Trophoblast cell (in vitro differentiated cells and primary cell): ENCODE data around the gene RAB40A.
A peak's percentile ranks its signal among the peaks of the same experiment; 100 is the strongest.
"Not testable (repeated sequence)": the region's sequence is repeated elsewhere in the genome, so short reads cannot be mapped to it uniquely, and the experiment has no call there.

ENCODE experiments used
- DNase-seq, 2 donors: peaks; one replicate each; pipeline ENCODE4 v3.0.0-alpha.2; 2016
- H2AFZ ChIP-seq: 2 replicates; pipeline ENCODE4 v1.6.1; 2013; ENCODE audit warnings: low read length, moderate library complexity, mild to moderate bottlenecking; ENCODE audit not compliant: insufficient read depth, poor library complexity
- H2AK5ac ChIP-seq: 2 replicates; pipeline ENCODE4 v1.6.1; 2013; ENCODE audit warnings: mild to moderate bottlenecking, low read length
- H2BK120ac ChIP-seq: 2 replicates; pipeline ENCODE4 v1.6.1; 2013; ENCODE audit warnings: low read length, mild to moderate bottlenecking, moderate library complexity; ENCODE audit not compliant: insufficient read depth, poor library complexity
- H2BK12ac ChIP-seq: 2 replicates; pipeline ENCODE4 v1.6.1; 2013; ENCODE audit warnings: mild to moderate bottlenecking, low read length, moderate library complexity
- H2BK5ac ChIP-seq: 2 replicates; pipeline ENCODE4 v1.6.1; 2013; ENCODE audit warnings: low read length, low read depth, moderate library complexity, mild to moderate bottlenecking; ENCODE audit not compliant: poor library complexity
- H3K14ac ChIP-seq: 2 replicates; pipeline ENCODE4 v1.6.1; 2013; ENCODE audit warnings: mild to moderate bottlenecking, low read length
- H3K18ac ChIP-seq: 2 replicates; pipeline ENCODE4 v1.6.1; 2013; ENCODE audit warnings: mild to moderate bottlenecking, low read length
- H3K23ac ChIP-seq: 2 replicates; pipeline ENCODE4 v1.6.1; 2013; ENCODE audit warnings: low read length
- H3K27ac ChIP-seq: 2 replicates; pipeline ENCODE4 v1.5.1; 2013; ENCODE audit warnings: low read depth, mild to moderate bottlenecking, inconsistent platforms, low read length, moderate library complexity
- H3K27me3 ChIP-seq: 2 replicates; pipeline ENCODE4 v1.6.1; 2013; ENCODE audit warnings: inconsistent platforms, mild to moderate bottlenecking, low read length, moderate library complexity; ENCODE audit not compliant: insufficient read depth
- H3K36me3 ChIP-seq, 2 experiments: 1 replicate in 1 of 2; 2 replicates in 1 of 2; pipeline ENCODE4 v1.6.1; 2013; ENCODE audit warnings: low read length in 2 of 2, mild to moderate bottlenecking in 2 of 2, moderate library complexity in 1 of 2; ENCODE audit not compliant: insufficient read depth in 2 of 2, control insufficient read depth in 1 of 2
- H3K4ac ChIP-seq: 2 replicates; pipeline ENCODE4 v1.6.1; 2013; ENCODE audit warnings: low read depth, mild to moderate bottlenecking, low read length, moderate library complexity
- H3K4me1 ChIP-seq, 2 experiments: 1 replicate in 1 of 2; 2 replicates in 1 of 2; pipeline ENCODE4 v1.6.1; 2013; ENCODE audit warnings: low read length in 2 of 2, mild to moderate bottlenecking in 2 of 2, moderate library complexity in 1 of 2; ENCODE audit not compliant: insufficient read depth in 2 of 2, control insufficient read depth in 1 of 2
- H3K4me2 ChIP-seq: 2 replicates; pipeline ENCODE4 v1.6.1; 2013; ENCODE audit warnings: inconsistent platforms, mild to moderate bottlenecking, low read length, moderate library complexity
- H3K4me3 ChIP-seq: 2 replicates; pipeline ENCODE4 v1.5.1; 2013; ENCODE audit warnings: mild to moderate bottlenecking, low read depth, low read length, inconsistent platforms
- H3K79me1 ChIP-seq: one replicate; pipeline ENCODE4 v1.6.1; 2013; ENCODE audit warnings: low read length
- H3K79me2 ChIP-seq: 2 replicates; pipeline ENCODE4 v1.6.1; 2013; ENCODE audit warnings: low read length, mild to moderate bottlenecking; ENCODE audit not compliant: control insufficient read depth, insufficient read depth, poor library complexity
- H3K9ac ChIP-seq: 2 replicates; pipeline ENCODE4 v1.6.1; 2013; ENCODE audit warnings: mild to moderate bottlenecking, low read length
- H3K9me3 ChIP-seq: 2 replicates; pipeline ENCODE4 v1.6.1; 2013; ENCODE audit warnings: low read depth, mild to moderate bottlenecking, control low read depth, inconsistent platforms, low read length; ENCODE audit not compliant: insufficient read depth
- H4K12ac ChIP-seq: 2 replicates; pipeline ENCODE4 v1.6.1; 2013; ENCODE audit warnings: low read depth, mild to moderate bottlenecking, low read length, moderate library complexity
- H4K8ac ChIP-seq: 2 replicates; pipeline ENCODE4 v1.6.1; 2013; ENCODE audit warnings: low read depth, mild to moderate bottlenecking, low read length, moderate library complexity
- H4K91ac ChIP-seq: one replicate; pipeline ENCODE4 v1.6.1; 2013; ENCODE audit warnings: low read depth, mild to moderate bottlenecking, low read length, moderate library complexity
- WGBS: extraction: QIAGEN DNeasy Blood & Tissue Kit; methylation state at CpG from one replicate; pipeline ENCODE4 v1.1.7; 2013; ENCODE audit warnings: missing lambda C conversion rate; ENCODE audit not compliant: insufficient read length, insufficient coverage; ENCODE audit errors: extremely low coverage; 5-methylcytosine and 5-hydroxymethylcytosine counted together

Gene RAB40A

GRCh38 chrX:103495786-103496185 lies 23.5 kb downstream of the RAB40A start:
- no peak overlapping the region for H2BK120ac ChIP-seq
- no peak overlapping the region for H3K23ac ChIP-seq
- no peak overlapping the region for H2AFZ ChIP-seq
- no peaks in the 10 kb centered on the region for H3K9me3 ChIP-seq
- no peaks in the 10 kb centered on the region for H3K79me1 ChIP-seq
- H2AK5ac ChIP-seq: no peak overlapping the region
- no peak overlapping the region for H2BK5ac ChIP-seq
- no peak overlapping the region for H2BK12ac ChIP-seq
- H3K27ac ChIP-seq: no peak overlapping the region
- no peak overlapping the region for H3K4me3 ChIP-seq
- peaks cover 0 to 1% of the 10 kb centered on the region in 2 experiments for H3K36me3 ChIP-seq
- H3K27me3 ChIP-seq: no peaks in the 10 kb centered on the region
- DNase-seq: no peak
- H3K79me2 ChIP-seq: no peaks in the 10 kb centered on the region
- no peak overlapping the region for H3K18ac ChIP-seq
- WGBS: no CpG with 5 or more reads among the region's 1 CpG
- H4K8ac ChIP-seq: no peak overlapping the region
- H3K4ac ChIP-seq: no peak overlapping the region
- no peak overlapping the region for H4K12ac ChIP-seq
- H3K4me2 ChIP-seq: no peak overlapping the region
- H4K91ac ChIP-seq: no peak overlapping the region
- H3K4me1 ChIP-seq: no peaks in the 10 kb centered on the region
- H3K9ac ChIP-seq: no peak overlapping the region
- no peak overlapping the region for H3K14ac ChIP-seq

GRCh38 chrX:103493578-103493977 lies 25.7 kb downstream of the RAB40A start:
- WGBS: no CpG with 5 or more reads among the region's 3 CpGs
- H2BK5ac ChIP-seq, H3K18ac ChIP-seq, H3K23ac ChIP-seq, H3K14ac ChIP-seq, H4K8ac ChIP-seq, H3K79me1 ChIP-seq, H3K27ac ChIP-seq, H3K4ac ChIP-seq, H3K36me3 ChIP-seq, H3K79me2 ChIP-seq, H2AK5ac ChIP-seq, H3K4me2 ChIP-seq, H3K9ac ChIP-seq, H2AFZ ChIP-seq, H4K91ac ChIP-seq, DNase-seq, H4K12ac ChIP-seq, H3K27me3 ChIP-seq, H2BK12ac ChIP-seq, H3K9me3 ChIP-seq, H3K4me3 ChIP-seq, H3K4me1 ChIP-seq, H2BK120ac ChIP-seq: not testable (repeated sequence)

DNA sequence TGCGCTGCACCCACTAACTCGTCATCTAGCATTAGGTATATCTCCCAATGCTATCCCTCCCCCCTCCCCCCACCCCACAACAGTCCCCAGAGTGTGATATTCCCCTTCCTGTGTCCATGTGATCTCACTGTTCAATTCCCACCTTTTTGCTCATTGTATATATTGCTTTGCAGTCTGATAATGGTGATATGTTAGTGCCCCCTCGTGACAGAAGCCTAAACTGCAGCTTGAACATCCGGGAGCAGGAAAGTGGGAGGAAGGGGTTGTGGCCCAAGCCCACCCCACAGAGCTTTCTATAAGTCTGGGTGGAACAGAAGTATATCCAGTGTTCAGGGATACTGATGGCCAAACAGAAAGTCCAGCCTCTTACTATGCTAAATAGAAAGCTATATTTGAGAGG lies 29.6 kb downstream of the RAB40A start:
- DNase-seq: peak in 1 of 2 donors; percentile 55
- H3K23ac ChIP-seq, H4K12ac ChIP-seq, H2AFZ ChIP-seq, H3K14ac ChIP-seq, H3K18ac ChIP-seq, H3K9me3 ChIP-seq, H3K4me3 ChIP-seq, H3K4me1 ChIP-seq, H2AK5ac ChIP-seq, H3K36me3 ChIP-seq, H2BK12ac ChIP-seq, H3K27me3 ChIP-seq, H4K8ac ChIP-seq, H2BK5ac ChIP-seq, H4K91ac ChIP-seq, H3K79me1 ChIP-seq, H3K4ac ChIP-seq, H3K4me2 ChIP-seq, H3K27ac ChIP-seq, H2BK120ac ChIP-seq, H3K79me2 ChIP-seq, H3K9ac ChIP-seq: not testable (repeated sequence)
- WGBS: no CpG with 5 or more reads among the region's 4 CpGs

GRCh38 chrX:103488794-103489193 lies 30.5 kb downstream of the RAB40A start:
- WGBS: no CpG with 5 or more reads among the region's 1 CpG

More at GRCh38 chrX:103488794-103489193, 30.5 kb downstream of the RAB40A start:
- Histone ChIP-seq H3K4me1 (no peaks in the 10 kb centered on the region), H2AFZ (no peak overlapping the region), H3K27me3 (no peaks in the 10 kb centered on the region), H2BK5ac (no peak overlapping the region), H3K36me3 (no peaks in the 10 kb centered on the region), H3K9me3 (no peaks in the 10 kb centered on the region), H3K4me2 (no peak overlapping the region), H3K18ac (no peak overlapping the region), H3K79me1 (no peaks in the 10 kb centered on the region), H3K4ac (no peak overlapping the region), H3K9ac (no peak overlapping the region), H4K91ac (no peak overlapping the region), H3K14ac (no peak overlapping the region), H3K27ac (no peak overlapping the region), H3K4me3 (no peak overlapping the region), H2AK5ac (no peak overlapping the region), H2BK12ac (no peak overlapping the region), H4K8ac (no peak overlapping the region), H4K12ac (no peak overlapping the region), H3K23ac (no peak overlapping the region), H2BK120ac (no peak overlapping the region), H3K79me2 (no peaks in the 10 kb centered on the region)
- DNase-seq: no peak
